ENCODE results near the gene TNFRSF13B.

Gene TNFRSF13B

DNA sequence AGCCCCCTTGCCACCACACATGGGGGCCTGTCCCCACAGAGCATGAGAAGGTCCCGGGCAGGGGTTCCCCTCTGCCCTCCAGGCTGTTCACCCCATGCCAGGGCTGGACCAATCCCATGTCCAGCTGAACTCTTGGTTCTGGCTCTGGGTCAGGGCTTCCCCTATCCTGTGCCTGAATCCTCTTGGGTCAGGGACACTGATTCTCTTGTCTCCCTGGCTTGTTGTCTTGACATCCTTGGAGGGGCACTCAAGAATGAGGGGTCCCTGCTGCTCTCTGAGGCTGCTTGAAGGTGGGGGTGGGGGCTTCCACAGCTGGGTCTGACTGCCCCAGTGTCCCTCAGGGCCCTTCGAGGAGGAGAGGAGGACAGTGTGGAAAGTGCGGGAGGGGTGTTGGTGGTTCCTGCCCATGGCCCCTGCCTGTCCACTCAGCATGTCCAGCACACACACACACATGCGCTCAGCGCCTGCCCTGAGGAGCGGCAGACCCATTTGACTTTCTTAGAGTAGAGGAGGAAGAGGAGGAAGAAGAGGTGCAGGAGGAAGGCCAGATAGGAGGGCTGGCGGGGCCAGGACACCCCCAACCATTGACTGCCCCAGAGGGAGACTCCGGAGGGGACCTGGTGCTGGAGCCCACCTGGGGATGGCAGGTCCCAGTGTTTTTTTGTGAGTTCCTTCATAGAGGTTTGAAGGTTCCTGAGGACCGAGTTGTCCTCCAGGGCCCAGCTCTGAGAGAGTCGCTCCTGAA is 47.0 kb downstream of the TNFRSF13B start:
- no peak for DNase-seq

- no peak for DNase-seq
These were observed 47.8 kb downstream of the TNFRSF13B start for GRCh38 chr17:16923904-16924695.

DNA sequence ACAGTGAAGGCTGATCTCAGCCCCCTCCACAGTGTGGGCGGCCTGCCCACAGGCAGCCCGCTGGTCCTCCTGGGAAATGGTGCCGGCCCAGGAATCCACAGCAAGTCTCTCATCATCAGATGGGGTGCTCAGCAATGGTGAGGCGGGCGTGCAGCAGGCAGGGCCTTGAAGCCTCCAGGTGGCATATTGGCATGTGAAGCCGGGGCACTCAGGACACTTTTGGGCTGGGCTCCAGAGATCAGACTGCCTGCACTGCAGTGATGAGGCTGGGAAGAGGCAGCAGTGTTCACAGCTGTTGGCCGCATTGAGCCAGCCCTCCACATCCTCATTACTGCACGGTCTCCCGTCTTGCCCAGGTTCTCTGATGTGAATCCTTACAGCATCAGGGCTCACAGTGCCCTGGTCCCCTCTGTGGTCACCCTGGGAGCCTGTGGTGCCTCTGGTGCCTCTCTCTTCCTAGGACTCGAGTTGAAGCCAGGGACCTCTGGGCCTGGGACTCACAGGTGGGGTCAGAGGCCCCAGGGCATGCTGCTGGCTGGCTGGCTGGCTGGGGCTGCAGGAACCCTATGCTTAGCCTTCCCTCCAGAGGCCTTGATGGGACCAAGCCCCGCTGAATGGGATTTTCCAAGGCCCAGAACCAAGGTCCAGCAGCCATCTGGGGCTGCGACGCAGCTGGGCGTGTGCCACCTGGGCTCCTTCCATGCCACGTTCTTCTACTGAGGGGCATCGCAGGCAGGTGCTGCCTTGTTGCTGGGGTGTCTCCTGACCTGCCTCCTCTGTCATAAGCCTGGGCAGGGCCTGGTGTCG is 48.6 kb downstream of the TNFRSF13B start:
- DNase-seq: no peak

DNA sequence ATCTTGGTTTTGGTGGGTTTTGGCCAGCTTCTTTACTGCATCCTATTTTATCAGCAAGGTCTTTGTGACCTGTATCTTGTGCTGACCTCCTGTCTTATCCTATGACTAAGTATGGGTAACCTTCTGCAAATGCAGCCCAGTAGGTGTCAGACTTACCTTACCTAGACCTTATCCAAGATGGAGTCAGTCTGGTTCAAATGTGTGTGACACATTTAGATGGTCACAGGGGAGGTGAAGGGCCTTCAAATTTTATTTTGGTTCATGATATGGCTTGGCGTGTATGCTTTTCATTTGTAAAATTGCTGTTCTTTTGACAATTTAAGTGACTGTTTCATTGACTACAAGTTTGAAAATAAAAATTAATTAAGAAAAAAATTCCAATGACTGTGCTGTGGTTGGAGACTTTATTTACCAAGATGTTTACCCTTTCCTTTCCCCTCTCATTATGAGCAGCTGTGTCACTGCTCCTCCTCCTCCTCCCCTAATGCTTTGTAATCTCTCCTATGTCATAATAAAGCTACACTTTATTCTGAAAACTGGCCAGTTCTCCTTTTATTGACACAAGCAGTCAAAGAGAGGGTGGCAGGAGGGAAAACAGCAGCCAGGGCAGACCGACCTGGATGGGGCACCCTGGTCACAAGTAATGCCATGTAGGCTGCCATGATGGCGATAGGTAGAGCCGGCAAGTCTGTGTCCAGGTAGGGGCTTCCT is 49.4 kb downstream of the TNFRSF13B start:
- DNase-seq: no peak

DNA sequence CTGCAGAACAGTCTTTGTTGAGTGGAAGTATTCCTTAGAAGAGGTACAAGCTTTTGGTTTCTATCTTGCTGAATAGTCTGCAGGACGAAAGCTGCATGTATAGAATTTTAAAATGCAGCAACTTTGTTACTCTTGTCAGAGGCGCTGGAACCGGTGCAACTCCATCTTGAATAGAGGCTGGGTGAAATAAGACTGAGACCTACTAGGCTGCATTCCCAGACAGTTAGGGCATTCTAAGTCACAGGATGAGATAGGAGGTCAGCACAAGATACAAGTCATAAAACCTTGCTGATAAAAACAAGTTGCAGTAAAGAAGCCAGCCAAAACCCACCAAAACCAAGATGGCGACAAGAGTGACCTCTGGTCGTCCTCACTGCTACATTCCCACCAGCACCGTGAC is 50.5 kb downstream of the TNFRSF13B start:
- peak; percentile 1 for DNase-seq

DNA sequence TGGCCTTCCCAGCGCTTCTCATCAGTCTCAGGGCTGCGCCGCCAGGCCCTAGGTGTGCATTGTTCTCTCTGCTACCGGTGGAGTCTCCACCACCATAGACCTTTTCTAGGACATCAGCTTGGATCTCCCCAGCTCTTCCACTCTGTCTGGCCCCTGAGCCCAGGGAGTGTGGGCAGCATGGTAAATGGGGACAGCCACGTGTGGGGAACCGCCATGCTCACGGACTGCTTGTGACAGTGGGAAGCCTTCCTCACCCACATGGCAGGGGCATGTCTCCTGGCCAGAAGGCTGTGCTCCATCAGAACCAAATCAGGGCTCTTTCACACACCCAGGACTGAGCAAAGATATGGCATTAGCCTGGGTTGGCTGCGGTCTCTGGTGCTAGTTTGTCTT is 51.3 kb downstream of the TNFRSF13B start:
- peak; percentile 1 for DNase-seq

DNA sequence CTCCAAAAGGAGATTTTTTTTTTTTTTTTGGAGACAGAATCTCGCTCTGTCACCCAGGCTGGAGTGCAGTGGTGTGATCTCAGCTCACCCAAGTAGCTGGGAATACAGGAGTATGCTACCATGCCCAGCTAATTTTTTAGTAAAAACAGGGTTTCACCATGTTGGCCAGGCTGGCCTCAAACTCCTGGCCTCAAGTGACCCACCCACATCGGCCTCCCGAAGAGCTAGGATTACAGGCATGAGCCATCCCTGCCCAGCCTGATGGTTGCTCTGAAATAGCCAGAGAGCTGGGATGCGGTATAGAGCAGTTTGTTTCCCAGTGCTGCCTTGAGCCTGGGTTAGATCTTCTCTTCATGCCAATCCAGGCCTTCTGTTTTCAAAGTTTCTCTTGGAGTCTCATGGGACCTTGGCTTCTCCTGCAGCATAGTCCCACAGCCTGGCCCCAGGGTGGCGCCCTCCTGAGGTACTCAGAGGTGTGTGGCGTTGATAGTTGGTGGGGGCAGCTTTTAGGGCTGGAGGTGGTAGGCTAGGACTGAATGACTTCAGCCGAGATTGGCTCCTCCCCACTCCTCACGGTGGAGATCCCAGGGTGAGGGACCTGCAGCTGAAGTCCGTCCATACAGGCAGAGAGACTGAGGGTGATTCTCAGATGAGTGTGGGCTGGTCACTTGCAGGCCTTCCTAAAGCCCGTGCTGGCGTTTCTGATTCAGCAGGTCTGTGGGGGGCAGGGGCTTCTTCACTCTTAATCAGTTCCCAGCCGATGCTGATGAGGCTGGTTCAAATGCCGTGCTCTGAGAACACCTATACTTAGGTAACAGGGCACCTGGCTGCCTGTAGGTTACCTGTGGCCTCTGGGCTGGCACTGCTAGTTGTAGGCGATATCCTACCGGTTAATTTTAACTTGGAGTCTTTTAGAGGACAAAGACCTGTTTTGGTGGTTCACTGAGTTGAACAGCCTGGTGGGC is 52.0 kb downstream of the TNFRSF13B start:
- peak; percentile 8 for DNase-seq

DNA sequence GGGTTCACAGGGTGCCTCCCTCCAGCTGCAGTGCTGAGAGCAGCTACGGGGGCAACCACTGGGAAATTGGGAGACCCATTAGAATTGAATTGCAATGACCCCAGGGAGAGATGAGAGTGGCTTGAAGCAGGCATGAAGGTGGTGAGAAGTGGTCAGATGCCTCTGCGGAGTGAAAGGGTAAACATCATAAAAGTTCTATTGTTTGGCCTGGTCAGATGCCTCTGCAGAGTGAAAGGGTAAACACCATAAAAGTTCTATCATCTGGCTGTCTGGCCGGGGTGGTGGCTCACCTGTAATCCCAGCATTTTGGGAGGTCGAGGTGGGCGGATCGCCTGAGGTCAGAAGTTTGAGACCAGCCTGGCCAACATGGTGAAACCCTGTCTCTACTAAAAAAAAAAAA is 53.5 kb downstream of the TNFRSF13B start:
- no peak for DNase-seq

- no peak for DNase-seq
These were observed 54.1 kb downstream of the TNFRSF13B start for GRCh38 chr17:16917671-16918394.

DNA sequence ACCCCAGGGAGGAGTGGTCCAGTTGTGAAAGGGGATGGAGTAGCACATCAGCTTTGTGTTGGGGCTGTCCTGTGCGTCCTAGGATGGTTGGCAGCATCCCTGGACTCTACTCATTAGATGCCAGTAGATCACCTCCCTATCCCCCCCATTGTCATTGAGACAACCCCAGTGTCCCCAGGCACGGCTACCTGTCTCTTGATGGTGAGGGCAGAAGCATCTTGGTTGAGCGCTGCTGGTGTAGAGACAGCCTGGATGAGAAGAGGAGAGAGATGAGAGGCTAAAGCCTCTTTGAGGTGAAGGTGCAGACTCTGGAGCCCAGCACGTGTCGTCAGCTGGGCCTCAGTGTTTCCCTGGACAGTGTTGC is 55.4 kb downstream of the TNFRSF13B start:
- DNase-seq: no peak

DNA sequence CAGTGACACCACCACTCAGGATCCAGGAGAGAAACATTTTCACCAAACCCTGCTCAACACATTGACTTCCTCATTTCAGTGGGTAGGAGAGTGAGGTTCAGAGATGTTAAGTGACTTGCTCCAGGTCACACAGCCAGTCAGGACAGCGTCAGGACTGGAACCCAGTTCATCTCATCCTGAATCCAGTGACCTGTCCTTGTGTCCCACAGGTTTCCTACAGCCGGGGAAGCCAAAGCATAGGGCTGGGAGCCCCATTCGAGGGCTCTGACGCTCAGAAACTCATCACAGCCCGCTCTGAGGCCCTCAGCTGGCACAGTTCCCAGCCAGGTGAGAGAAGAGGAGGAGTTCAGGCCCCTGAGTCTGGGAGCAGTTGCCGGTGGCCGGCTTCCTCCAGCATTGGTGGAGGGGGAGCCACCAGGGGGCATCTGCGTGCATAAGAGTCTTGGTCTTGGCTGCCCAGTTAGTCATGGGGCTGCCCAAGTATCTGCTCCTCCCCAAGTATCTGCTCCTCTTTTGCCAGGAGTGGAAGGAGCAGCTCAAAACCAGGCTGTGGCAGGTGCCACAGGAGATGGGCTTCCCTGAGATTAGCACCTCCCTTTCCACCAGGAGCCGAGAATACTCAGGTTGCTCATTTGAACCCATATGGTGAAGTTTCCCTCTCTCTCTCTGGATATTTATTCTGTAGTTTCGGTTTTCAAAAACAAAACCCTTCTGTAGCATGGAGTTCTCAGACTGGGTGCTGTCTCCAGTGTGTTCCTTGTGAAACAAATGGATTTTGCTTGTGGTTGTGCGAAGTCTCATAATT is 56.0 kb downstream of the TNFRSF13B start:
- peak; percentile 43 for DNase-seq

GRCh38 chr17:16913463-16913862 is 58.5 kb downstream of the TNFRSF13B start:
- no peak for DNase-seq

GRCh38 chr17:16912021-16912962 is 59.6 kb downstream of the TNFRSF13B start:
- DNase-seq: no peak

DNA sequence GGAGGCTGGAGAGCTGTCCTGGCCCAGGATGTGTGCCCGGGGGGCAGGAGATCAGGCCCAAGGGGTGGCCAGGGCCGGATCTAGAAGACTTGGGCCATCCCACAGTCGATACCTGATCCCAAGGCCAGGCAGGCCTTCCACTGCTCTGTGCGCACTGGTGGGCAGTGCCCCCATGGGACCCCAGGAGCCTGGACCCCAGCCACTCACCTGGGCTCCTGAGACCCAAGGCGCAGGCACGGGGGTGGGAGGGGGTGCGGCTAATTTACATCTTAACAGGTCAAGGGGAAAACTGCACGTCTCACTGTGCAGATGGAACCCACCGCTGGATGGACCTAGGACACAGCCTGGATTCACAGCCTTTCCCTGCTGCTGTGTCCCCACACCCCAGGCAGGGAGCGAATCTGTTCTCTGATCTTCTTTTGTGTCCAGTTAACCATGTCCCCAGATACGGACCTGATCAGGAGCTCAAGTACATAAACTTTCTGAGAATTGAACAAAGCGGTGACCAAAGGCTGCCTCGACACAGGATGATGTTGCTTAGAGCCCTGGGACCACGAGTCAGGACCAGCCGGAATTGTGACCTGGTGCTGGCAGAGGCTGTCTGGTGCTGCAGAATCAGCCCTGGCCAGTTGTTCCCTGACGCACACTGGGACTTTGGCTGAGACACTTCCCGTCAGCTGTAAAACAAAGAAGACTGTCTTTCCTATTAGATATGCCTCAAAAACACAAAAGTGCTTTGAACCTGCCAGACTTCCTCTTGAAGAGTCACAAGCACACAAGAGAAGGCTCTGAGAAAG is 60.6 kb downstream of the TNFRSF13B start:
- peak; percentile 72 for DNase-seq

DNA sequence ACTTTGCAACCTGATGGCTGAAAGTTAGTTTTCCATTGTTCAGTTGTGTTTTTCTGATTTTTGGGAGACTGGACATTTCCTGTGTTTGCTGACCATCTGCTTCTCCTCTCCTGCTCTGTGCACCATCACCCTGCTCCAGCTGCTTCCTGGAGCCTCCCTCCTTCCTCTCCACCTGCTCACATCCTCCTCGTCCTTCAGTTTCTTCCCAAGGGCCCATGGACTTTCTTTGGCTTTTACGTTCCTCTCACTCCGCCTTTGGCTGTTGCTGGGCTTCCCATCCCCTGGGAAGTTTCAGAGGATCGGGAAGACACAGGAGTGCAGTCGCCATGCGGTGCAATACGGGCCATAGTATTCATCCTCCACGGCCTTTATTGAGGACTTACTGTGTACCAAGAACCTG is 61.6 kb downstream of the TNFRSF13B start:
- DNase-seq: peak; percentile 30

DNA sequence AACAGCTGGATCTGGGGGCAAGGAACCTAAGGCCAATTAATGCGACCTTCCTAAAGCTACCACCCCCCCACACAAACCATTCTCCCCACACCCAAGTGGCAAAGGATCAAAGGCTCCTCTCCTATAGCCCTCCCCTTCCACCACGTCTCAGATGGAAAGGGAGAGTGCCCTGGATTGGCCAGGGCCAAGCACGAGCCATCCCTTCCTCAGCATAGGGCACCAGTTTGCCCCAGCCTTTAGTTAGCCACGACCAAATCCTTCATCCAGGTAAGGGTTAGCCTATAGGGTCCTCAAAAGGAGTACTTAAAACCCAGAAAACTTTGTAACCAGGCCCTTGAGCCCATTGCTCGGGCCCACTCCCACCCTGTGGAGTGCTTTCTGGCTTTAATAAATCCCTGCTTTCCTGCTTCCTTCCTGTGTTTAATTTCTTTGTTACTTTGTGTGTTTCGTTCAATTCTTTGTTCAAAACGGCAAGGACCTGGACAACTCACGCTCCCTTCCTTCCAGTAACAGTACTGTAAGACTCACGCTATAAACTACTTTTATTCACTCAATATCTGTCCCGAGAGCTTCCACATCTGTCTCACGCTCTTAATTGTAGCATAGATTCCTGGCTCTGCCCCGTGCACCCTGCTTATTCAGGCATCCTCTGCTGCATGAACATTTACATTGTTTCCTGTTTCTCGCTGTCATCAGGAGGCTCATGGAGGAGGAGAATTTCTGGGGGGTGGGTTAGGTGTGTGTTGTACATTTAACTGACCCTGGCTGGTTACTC is 62.3 kb downstream of the TNFRSF13B start:
- DNase-seq: no peak

DNA sequence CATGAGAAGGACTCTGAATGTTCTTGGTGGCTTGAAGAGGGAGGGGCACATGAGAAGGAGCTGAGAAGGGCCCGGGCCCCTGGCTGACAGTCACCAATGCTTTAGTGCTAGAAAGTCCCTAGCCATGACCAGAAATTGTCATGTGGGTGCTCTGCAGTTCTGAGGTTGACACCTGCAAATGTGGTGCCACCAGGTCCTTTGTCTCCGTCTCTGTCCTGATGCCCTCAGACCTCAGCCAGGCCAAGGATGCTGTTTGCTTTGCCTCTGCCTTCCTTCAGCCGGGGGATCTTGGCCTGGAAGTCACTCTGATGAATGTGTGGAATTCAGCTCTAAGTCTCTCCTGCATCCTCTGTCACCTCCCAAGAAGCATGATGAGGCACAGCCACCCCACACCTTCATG is 63.6 kb downstream of the TNFRSF13B start:
- no peak for DNase-seq

All from femur (tissue), 1 donor.